Suprapubic skin (tissue), 3 donors: ENCODE measurements around the gene MCOLN1.

ENCODE experiments used
- CTCF ChIP-seq, 2 donors: fragments of 200-600 bp in 1 of 2; fragments of 450-650 bp in 1 of 2; sonication (generic) in 1 of 2; IDR thresholded peaks; one replicate each; pipeline ENCODE4 v1.5.1; 2016 to 2019; ENCODE audit warnings: antibody characterized with exemption in 2 of 2, mild to moderate bottlenecking in 1 of 2, moderate library complexity in 1 of 2
- EP300 ChIP-seq: sonication (generic); formaldehyde crosslinking; IDR thresholded peaks from one replicate; pipeline ENCODE4 v1.6.1; 2017; ENCODE audit warnings: antibody characterized with exemption

- no peak for TF ChIP-seq CTCF (IDR thresholded peaks at IDR 0.05)
- TF ChIP-seq EP300 = no peak
Observed at GRCh38 chr19:7492558-7492957, 29.9 kb upstream of the MCOLN1 start.
